AG09319 (cell line): Measurements from ENCODE around the gene IL13.
"Not testable (repeated sequence)": the region's sequence is repeated elsewhere in the genome, so short reads cannot be mapped to it uniquely, and the experiment has no call there.

Experiments
- DNase-seq: peaks from one replicate; pipeline ENCODE4 v3.0.0-alpha.2; 2010; ENCODE audit warnings: low read depth; ENCODE audit errors: extremely low read depth
- CTCF ChIP-seq: IDR thresholded peaks from 2 replicates; pipeline ENCODE4 v1.5.1; 2011; ENCODE audit warnings: low read depth, mild to moderate bottlenecking, inconsistent platforms, low read length, moderate library complexity

The IL13 gene

GRCh38 chr5:132629230-132629944 lies 28.6 kb upstream of the IL13 start:
- TF ChIP-seq CTCF, result no peak
- no peak for DNase-seq

- not testable (repeated sequence) for DNase-seq
These were observed 24.4 kb upstream of the IL13 start for GRCh38 chr5:132633587-132633986.

- TF ChIP-seq CTCF, result no peak
- no peak for DNase-seq
These were observed 22.1 kb upstream of the IL13 start for GRCh38 chr5:132635873-132636272.

GRCh38 chr5:132637241-132637640 lies 20.7 kb upstream of the IL13 start:
- DNase-seq, result no peak
- no peak for TF ChIP-seq CTCF

- DNase-seq, result no peak
- TF ChIP-seq CTCF, result no peak
These were observed 18.3 kb upstream of the IL13 start for GRCh38 chr5:132639706-132640130.

- no peak for TF ChIP-seq CTCF
- no peak for DNase-seq
These were observed 17.4 kb upstream of the IL13 start for GRCh38 chr5:132640613-132641012.

GRCh38 chr5:132641241-132641723 lies 16.7 kb upstream of the IL13 start:
- no peak for TF ChIP-seq CTCF
- DNase-seq, result no peak

- no peak for DNase-seq
- TF ChIP-seq CTCF, result no peak
These were observed 16.1 kb upstream of the IL13 start for GRCh38 chr5:132641841-132642240.
